Measurements from ENCODE around the gene CNTNAP5.

Gene CNTNAP5

GRCh38 chr2:124566518-124566970, 541.5 kb downstream of the CNTNAP5 start:
- H3K36me3 ChIP-seq (ENCODE audit: insufficient read depth, low read depth, low read length) = no peaks in the 10 kb centered on the region
- no peaks in the 10 kb centered on the region for H3K4me1 ChIP-seq (ENCODE audit: insufficient read depth, low read length)
- H3K27ac ChIP-seq (ENCODE audit: low read length) = no peak overlapping the region
- H3K9ac ChIP-seq (ENCODE audit: low read depth, low read length) = no peak overlapping the region
- no peaks in the 10 kb centered on the region for H3K27me3 ChIP-seq (ENCODE audit: insufficient read depth, low read length)
- no peaks in the 10 kb centered on the region for H3K9me3 ChIP-seq (ENCODE audit: insufficient read depth, low read depth, low read length)
- no peak overlapping the region for H3K4me3 ChIP-seq (ENCODE audit: low read length)

GRCh38 chr2:124570872-124571271, 545.8 kb downstream of the CNTNAP5 start:
- H3K9ac ChIP-seq (ENCODE audit: low read depth, low read length) = no peak overlapping the region
- H3K27me3 ChIP-seq (ENCODE audit: insufficient read depth, low read length) = no peaks in the 10 kb centered on the region
- H3K36me3 ChIP-seq (ENCODE audit: insufficient read depth, low read depth, low read length) = no peaks in the 10 kb centered on the region
- H3K4me3 ChIP-seq (ENCODE audit: low read length) = no peak overlapping the region
- no peak overlapping the region for H3K27ac ChIP-seq (ENCODE audit: low read length)
- H3K4me1 ChIP-seq (ENCODE audit: insufficient read depth, low read length) = no peaks in the 10 kb centered on the region
- H3K9me3 ChIP-seq (ENCODE audit: insufficient read depth, low read depth, low read length) = no peaks in the 10 kb centered on the region

- no peaks in the 10 kb centered on the region for H3K27me3 ChIP-seq (ENCODE audit: insufficient read depth, low read length)
- no peaks in the 10 kb centered on the region for H3K36me3 ChIP-seq (ENCODE audit: insufficient read depth, low read depth, low read length)
- no peak overlapping the region for H3K27ac ChIP-seq (ENCODE audit: low read length)
- no peak overlapping the region for H3K4me3 ChIP-seq (ENCODE audit: low read length)
- H3K4me1 ChIP-seq (ENCODE audit: insufficient read depth, low read length) = no peaks in the 10 kb centered on the region
- no peaks in the 10 kb centered on the region for H3K9me3 ChIP-seq (ENCODE audit: insufficient read depth, low read depth, low read length)
- no peak overlapping the region for H3K9ac ChIP-seq (ENCODE audit: low read depth, low read length)
These were observed 546.7 kb downstream of the CNTNAP5 start for GRCh38 chr2:124571836-124572235.

GRCh38 chr2:124572934-124573634, 548.0 kb downstream of the CNTNAP5 start:
- H3K9ac ChIP-seq (ENCODE audit: low read depth, low read length) = no peak overlapping the region
- H3K36me3 ChIP-seq (ENCODE audit: insufficient read depth, low read depth, low read length) = no peaks in the 10 kb centered on the region
- H3K27me3 ChIP-seq (ENCODE audit: insufficient read depth, low read length) = no peaks in the 10 kb centered on the region
- H3K9me3 ChIP-seq (ENCODE audit: insufficient read depth, low read depth, low read length) = no peaks in the 10 kb centered on the region
- no peaks in the 10 kb centered on the region for H3K4me1 ChIP-seq (ENCODE audit: insufficient read depth, low read length)
- H3K27ac ChIP-seq (ENCODE audit: low read length) = no peak overlapping the region
- no peak overlapping the region for H3K4me3 ChIP-seq (ENCODE audit: low read length)

DNA sequence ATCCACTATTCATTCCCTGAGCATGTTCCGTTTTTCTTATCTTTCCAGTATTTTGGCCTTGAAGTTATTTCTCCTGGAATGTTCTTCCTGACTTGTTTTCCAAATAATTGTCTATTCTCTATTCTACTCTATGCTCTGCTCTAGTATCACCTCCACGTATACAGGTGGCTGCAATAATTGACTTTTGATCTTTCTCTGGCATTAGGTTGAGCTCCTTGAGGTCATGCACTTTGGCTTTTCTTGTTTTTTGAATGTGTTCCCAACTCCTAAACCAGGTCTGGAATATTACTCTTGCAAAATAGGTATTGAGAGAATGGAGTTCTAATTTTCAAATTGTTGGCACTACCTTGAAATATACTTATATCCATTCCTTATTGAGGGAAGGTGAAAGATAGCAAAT, 550.4 kb downstream of the CNTNAP5 start:
- Histone ChIP-seq H3K36me3 (ENCODE audit: insufficient read depth, low read depth, low read length) (no peaks in the 10 kb centered on the region), H3K27ac (ENCODE audit: low read length) (no peak overlapping the region), H3K9ac (ENCODE audit: low read depth, low read length) (no peak overlapping the region), H3K4me1 (ENCODE audit: insufficient read depth, low read length) (no peaks in the 10 kb centered on the region), H3K9me3 (ENCODE audit: insufficient read depth, low read depth, low read length) (no peaks in the 10 kb centered on the region), H3K4me3 (ENCODE audit: low read length) (no peak overlapping the region), H3K27me3 (ENCODE audit: insufficient read depth, low read length) (no peaks in the 10 kb centered on the region)

DNA sequence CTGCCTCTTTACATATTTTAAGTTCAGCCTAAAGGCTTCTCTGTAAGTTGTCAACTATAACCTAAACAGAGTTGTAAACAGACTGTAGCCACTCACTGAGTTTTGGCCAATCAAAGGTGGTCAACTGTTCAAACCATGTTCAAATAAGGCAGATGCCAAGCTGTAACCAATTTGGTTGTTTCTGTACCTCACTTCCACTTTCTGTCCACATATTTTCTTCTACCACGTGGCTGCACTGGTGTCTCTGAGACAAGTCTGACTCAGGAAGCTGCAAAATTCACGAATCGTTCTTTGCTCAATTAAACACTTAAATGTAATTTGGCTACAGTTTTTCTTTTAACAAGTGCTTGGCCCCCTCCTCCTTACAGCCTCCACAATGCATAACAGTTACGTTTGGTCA, 555.2 kb downstream of the CNTNAP5 start:
- no peaks in the 10 kb centered on the region; the same call in 1 of the 2 replicates for H3K4me1 ChIP-seq (ENCODE audit: insufficient read depth, low read length)
- no peaks in the 10 kb centered on the region for H3K27me3 ChIP-seq (ENCODE audit: insufficient read depth, low read length)
- no peak overlapping the region for H3K27ac ChIP-seq (ENCODE audit: low read length)
- H3K9ac ChIP-seq (ENCODE audit: low read depth, low read length) = no peak overlapping the region
- no peaks in the 10 kb centered on the region for H3K36me3 ChIP-seq (ENCODE audit: insufficient read depth, low read depth, low read length)
- H3K4me3 ChIP-seq (ENCODE audit: low read length) = no peak overlapping the region
- no peaks in the 10 kb centered on the region for H3K9me3 ChIP-seq (ENCODE audit: insufficient read depth, low read depth, low read length)

GRCh38 chr2:124582387-124582786, 557.3 kb downstream of the CNTNAP5 start:
- Histone ChIP-seq H3K36me3 (ENCODE audit: insufficient read depth, low read depth, low read length) (no peaks in the 10 kb centered on the region), H3K27ac (ENCODE audit: low read length) (no peak overlapping the region), H3K9me3 (ENCODE audit: insufficient read depth, low read depth, low read length) (no peaks in the 10 kb centered on the region), H3K4me3 (ENCODE audit: low read length) (no peak overlapping the region), H3K4me1 (ENCODE audit: insufficient read depth, low read length) (no peaks in the 10 kb centered on the region; the same call in 1 of the 2 replicates), H3K27me3 (ENCODE audit: insufficient read depth, low read length) (no peaks in the 10 kb centered on the region), H3K9ac (ENCODE audit: low read depth, low read length) (no peak overlapping the region)

DNA sequence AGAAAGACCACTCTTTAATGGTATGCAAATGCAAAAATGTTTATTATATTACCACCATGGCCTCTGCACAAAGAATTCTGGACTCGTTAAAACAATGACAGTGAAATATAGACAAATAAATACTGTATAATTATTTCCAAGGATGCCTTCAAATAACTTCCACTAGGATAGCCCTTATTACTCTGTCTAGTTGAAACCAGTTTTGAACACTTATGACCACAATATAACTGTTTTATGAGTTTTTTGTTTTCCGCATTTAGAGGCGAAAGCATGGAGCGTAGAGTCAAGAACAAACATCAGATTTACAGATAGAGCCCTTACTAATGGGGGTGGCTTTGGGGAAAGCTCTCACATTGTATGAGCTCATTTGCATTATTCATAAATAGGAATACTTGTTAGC, 559.5 kb downstream of the CNTNAP5 start:
- Histone ChIP-seq H3K27me3 (ENCODE audit: insufficient read depth, low read length) (no peaks in the 10 kb centered on the region), H3K9ac (ENCODE audit: low read depth, low read length) (no peak overlapping the region), H3K4me1 (ENCODE audit: insufficient read depth, low read length) (no peaks in the 10 kb centered on the region; the same call in 1 of the 2 replicates), H3K36me3 (ENCODE audit: insufficient read depth, low read depth, low read length) (no peaks in the 10 kb centered on the region), H3K9me3 (ENCODE audit: insufficient read depth, low read depth, low read length) (no peaks in the 10 kb centered on the region), H3K4me3 (ENCODE audit: low read length) (no peak overlapping the region), H3K27ac (ENCODE audit: low read length) (no peak overlapping the region)

GRCh38 chr2:124585277-124585676, 560.2 kb downstream of the CNTNAP5 start:
- Histone ChIP-seq H3K27ac (ENCODE audit: low read length) (no peak overlapping the region), H3K9ac (ENCODE audit: low read depth, low read length) (no peak overlapping the region), H3K4me3 (ENCODE audit: low read length) (no peak overlapping the region), H3K4me1 (ENCODE audit: insufficient read depth, low read length) (no peaks in the 10 kb centered on the region; the same call in 1 of the 2 replicates), H3K27me3 (ENCODE audit: insufficient read depth, low read length) (no peaks in the 10 kb centered on the region), H3K36me3 (ENCODE audit: insufficient read depth, low read depth, low read length) (no peaks in the 10 kb centered on the region), H3K9me3 (ENCODE audit: insufficient read depth, low read depth, low read length) (no peaks in the 10 kb centered on the region)

DNA sequence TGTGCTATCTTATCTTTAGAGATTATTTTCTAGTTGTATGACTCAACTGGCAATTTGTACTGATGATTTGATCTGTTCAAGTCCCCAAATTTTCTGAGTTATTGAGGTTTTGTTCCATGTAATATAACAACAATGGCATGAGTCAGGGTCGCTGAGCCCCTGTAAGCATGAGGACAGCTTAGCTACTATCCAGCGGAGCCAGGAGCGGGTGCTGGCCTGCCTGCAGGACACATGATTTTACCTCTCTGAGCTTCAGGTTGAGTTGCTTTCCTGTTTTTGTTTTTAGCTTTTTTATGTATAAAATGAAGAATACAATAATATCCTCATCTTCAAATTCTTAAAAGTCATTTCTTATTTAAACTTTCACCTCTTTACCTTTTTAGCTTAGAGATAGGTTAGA, 561.1 kb downstream of the CNTNAP5 start:
- Histone ChIP-seq H3K36me3 (ENCODE audit: insufficient read depth, low read depth, low read length) (no peaks in the 10 kb centered on the region), H3K4me1 (ENCODE audit: insufficient read depth, low read length) (no peaks in the 10 kb centered on the region; the same call in 1 of the 2 replicates), H3K9me3 (ENCODE audit: insufficient read depth, low read depth, low read length) (no peaks in the 10 kb centered on the region), H3K9ac (ENCODE audit: low read depth, low read length) (no peak overlapping the region), H3K4me3 (ENCODE audit: low read length) (no peak overlapping the region), H3K27ac (ENCODE audit: low read length) (no peak overlapping the region), H3K27me3 (ENCODE audit: insufficient read depth, low read length) (no peaks in the 10 kb centered on the region)

GRCh38 chr2:124586835-124587234, 561.7 kb downstream of the CNTNAP5 start:
- Histone ChIP-seq H3K27me3 (ENCODE audit: insufficient read depth, low read length) (no peaks in the 10 kb centered on the region), H3K4me1 (ENCODE audit: insufficient read depth, low read length) (no peaks in the 10 kb centered on the region), H3K36me3 (ENCODE audit: insufficient read depth, low read depth, low read length) (no peaks in the 10 kb centered on the region), H3K9ac (ENCODE audit: low read depth, low read length) (no peak overlapping the region), H3K4me3 (ENCODE audit: low read length) (no peak overlapping the region), H3K9me3 (ENCODE audit: insufficient read depth, low read depth, low read length) (no peaks in the 10 kb centered on the region), H3K27ac (ENCODE audit: low read length) (no peak overlapping the region)

DNA sequence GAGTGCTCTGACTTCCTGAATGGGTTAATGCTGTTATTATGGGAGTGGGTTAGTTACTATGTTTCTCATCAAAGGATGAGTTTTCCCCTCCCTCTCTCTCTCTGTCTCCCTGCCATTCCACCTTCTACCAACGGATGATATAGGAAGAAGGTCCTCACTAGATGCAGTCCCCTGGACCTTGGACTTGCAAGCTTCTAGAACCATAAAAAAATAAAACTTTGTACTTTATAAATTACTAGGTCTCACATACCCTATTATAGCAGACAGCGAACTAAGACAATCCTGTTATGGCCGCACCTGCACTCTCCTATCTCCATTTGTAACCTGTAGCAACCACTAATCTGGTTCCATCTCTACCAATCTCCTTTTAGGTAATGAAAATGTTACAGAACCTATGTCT, 564.9 kb downstream of the CNTNAP5 start:
- no peak overlapping the region for H3K4me3 ChIP-seq (ENCODE audit: low read length)
- no peak overlapping the region for H3K27ac ChIP-seq (ENCODE audit: low read length)
- no peaks in the 10 kb centered on the region for H3K27me3 ChIP-seq (ENCODE audit: insufficient read depth, low read length)
- H3K9me3 ChIP-seq (ENCODE audit: insufficient read depth, low read depth, low read length) = no peaks in the 10 kb centered on the region
- H3K4me1 ChIP-seq (ENCODE audit: insufficient read depth, low read length) = no peaks in the 10 kb centered on the region
- no peak overlapping the region for H3K9ac ChIP-seq (ENCODE audit: low read depth, low read length)
- H3K36me3 ChIP-seq (ENCODE audit: insufficient read depth, low read depth, low read length) = no peaks in the 10 kb centered on the region

Data from iPS-20b (cell line).